ENCODE measurements around the gene USP3. TPM values are rescaled to one million over a fixed set of nuclear protein-coding genes. Genes with fewer than 3 reads are reported as not detected.
A peak's percentile ranks its signal among the peaks of the same experiment; 100 is the strongest.
"Not testable (repeated sequence)": the region's sequence is repeated elsewhere in the genome, so short reads cannot be mapped to it uniquely, and the experiment has no call there.

USP3 gene
- total RNA-seq, 1 donor, result 45.8 TPM

- DNase-seq (ENCODE audit: low read depth), result peak; percentile 83
- no peak overlapping the region for H3K4me3 ChIP-seq (ENCODE audit: low read depth, low read length)
- TF ChIP-seq CTCF (IDR thresholded peaks at IDR 0.05; ENCODE audit: insufficient read depth, low read length), result peak; percentile 84
Observed at GRCh38 chr15:63610209-63610841, 105.9 kb downstream of the USP3 start.

- TF ChIP-seq CTCF (IDR thresholded peaks at IDR 0.05; ENCODE audit: insufficient read depth, low read length), result no peak
- no peak for DNase-seq (ENCODE audit: low read depth)
Observed at GRCh38 chr15:63611177-63611576, 106.8 kb downstream of the USP3 start.

GRCh38 chr15:63612300-63612699 lies 107.9 kb downstream of the USP3 start:
- H3K4me3 ChIP-seq (ENCODE audit: low read depth, low read length), result no peak overlapping the region
- DNase-seq (ENCODE audit: low read depth), result no peak
- TF ChIP-seq CTCF (IDR thresholded peaks at IDR 0.05; ENCODE audit: insufficient read depth, low read length), result no peak

More at GRCh38 chr15:63611177-63611576, 106.8 kb downstream of the USP3 start:
- H3K4me3 ChIP-seq (ENCODE audit: low read depth, low read length), result no peak overlapping the region

GRCh38 chr15:63615935-63616334 lies 111.5 kb downstream of the USP3 start:
- no peak for DNase-seq (ENCODE audit: low read depth)
- no peak overlapping the region for H3K4me3 ChIP-seq (ENCODE audit: low read depth, low read length)
- no peak for TF ChIP-seq CTCF (IDR thresholded peaks at IDR 0.05; ENCODE audit: insufficient read depth, low read length)

GRCh38 chr15:63617147-63617546 lies 112.8 kb downstream of the USP3 start:
- not testable (repeated sequence) for H3K4me3 ChIP-seq (ENCODE audit: low read depth, low read length); DNase-seq (ENCODE audit: low read depth)

- DNase-seq (ENCODE audit: low read depth); H3K4me3 ChIP-seq (ENCODE audit: low read depth, low read length): not testable (repeated sequence)
Observed at GRCh38 chr15:63617627-63618026, 113.2 kb downstream of the USP3 start.

GRCh38 chr15:63620760-63621159 lies 116.4 kb downstream of the USP3 start:
- H3K4me3 ChIP-seq (ENCODE audit: low read depth, low read length); DNase-seq (ENCODE audit: low read depth): not testable (repeated sequence)

GRCh38 chr15:63623232-63623969 lies 119.0 kb downstream of the USP3 start:
- no peak for DNase-seq (ENCODE audit: low read depth)
- no peak for TF ChIP-seq CTCF (IDR thresholded peaks at IDR 0.05; ENCODE audit: insufficient read depth, low read length)
- H3K4me3 ChIP-seq (ENCODE audit: low read depth, low read length), result no peak overlapping the region
